HS-5 (cell line): Measurements from ENCODE around the gene COG2.
"Not testable (repeated sequence)": the region's sequence is repeated elsewhere in the genome, so short reads cannot be mapped to it uniquely, and the experiment has no call there.

Experiments
- DNase-seq: peaks from one replicate; pipeline ENCODE4 v3.0.0-alpha.2; 2012; ENCODE audit warnings: low read depth

COG2 gene

DNA sequence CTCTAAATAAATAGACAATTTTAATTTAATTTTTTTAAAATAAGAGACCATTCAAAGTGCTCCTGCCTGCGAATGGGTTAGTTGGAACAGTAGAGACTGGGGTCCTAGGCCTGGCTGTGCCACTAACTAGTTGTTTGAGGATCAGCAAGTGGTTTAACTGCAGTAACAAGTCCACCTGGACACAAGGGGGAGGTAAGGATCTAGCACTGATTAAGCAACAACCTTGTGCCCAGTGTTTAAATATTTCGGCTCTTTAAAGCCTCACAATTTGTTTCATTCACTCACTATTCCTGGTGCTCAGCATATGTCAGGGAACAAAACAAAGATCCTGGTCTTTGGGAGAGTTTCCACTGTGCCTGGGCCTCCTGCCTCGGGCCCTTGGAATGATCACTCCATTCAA, 73.2 kb downstream of the COG2 start:
- DNase-seq, result no peak

- DNase-seq, result not testable (repeated sequence)
These were observed 74.2 kb downstream of the COG2 start for GRCh38 chr1:230716453-230716852.

DNA sequence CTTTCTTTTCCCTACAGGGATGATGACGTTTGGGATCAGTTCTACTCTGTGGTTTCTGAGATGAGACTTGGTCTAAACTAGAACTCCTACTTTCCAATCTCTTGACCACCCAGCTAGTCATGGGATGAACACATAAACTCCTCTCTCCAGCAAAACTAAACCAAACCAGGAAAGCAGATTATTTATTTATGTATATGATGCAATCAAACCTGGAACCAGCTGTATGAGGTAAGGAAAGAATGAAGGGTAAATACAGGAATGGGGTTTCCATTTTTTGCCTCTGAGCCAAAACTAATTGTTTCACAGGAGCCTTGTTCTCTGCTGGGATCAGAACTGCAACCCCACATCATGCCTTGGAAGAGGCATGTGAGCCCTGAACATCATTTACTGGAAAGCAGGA, 75.0 kb downstream of the COG2 start:
- no peak for DNase-seq

DNA sequence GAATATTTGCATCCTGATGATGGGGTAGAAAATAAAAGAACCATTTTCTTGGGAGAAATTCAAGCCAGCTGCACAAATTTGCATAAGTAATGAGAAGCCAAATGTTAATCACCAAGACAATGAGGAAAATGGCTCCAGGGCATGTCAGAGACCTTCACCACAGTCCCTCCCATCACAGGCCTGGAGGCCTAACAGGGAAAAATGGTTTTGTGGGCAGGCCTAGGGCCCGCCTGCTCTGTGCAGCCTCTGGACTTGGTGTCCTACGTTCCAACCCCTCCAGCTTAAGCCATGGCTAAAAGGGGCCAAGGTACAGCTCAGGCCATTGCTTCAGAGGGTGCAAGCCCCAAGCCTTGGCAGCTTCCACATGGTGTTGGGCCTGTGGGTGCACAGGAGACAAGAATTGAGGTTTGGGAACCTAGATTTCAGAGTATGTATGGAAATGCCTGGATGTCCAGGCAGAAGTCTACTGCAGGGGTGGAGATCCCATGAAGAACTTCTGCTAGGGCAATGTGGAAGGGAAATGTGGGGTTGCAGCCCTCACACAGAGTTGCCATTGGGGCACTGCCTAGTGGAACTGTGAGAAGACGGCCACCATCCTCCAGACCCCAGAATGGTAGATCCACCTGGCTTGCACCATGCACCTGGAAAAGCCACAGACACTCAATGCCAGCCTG, 79.7 kb downstream of the COG2 start:
- DNase-seq, result not testable (repeated sequence)

- DNase-seq, result no peak
These were observed 83.2 kb downstream of the COG2 start for GRCh38 chr1:230725256-230726012.

- DNase-seq, result no peak
These were observed 86.6 kb downstream of the COG2 start for GRCh38 chr1:230728710-230729392.

- no peak for DNase-seq
These were observed 88.7 kb downstream of the COG2 start for GRCh38 chr1:230730977-230731376.

DNA sequence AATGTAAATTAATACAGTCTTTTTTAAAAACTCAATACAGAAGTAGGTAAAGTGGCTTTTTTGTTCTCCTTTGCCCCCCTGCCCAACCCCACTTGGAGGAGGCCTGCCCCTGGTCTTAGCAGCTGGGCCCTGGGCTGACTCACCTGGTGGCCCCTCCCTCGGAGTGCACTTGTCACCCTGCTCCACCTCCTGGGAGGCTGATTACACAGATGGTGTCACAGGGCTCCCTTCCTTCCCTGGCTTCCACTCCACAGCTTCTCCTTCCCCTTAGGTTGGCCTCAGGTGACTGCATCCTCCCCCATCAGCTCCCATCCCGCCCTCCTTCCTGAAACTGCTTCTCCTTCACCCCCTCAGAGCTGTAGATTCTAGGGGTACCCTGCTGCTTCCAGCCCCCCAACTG, 93.2 kb downstream of the COG2 start:
- DNase-seq, result no peak

GRCh38 chr1:230737622-230738262, 95.5 kb downstream of the COG2 start:
- DNase-seq, result no peak

GRCh38 chr1:230739564-230740290, 97.4 kb downstream of the COG2 start:
- DNase-seq, result no peak
